GF-D8 (cell line): ENCODE results near the gene ALPP.
"Not testable (repeated sequence)": the region's sequence is repeated elsewhere in the genome, so short reads cannot be mapped to it uniquely, and the experiment has no call there.

Experiments used
- DNase-seq: peaks from one replicate; lab custom pipeline; 2025; lab: John Stamatoyannopoulos, UW

The ALPP gene

GRCh38 chr2:232422051-232422450, 43.5 kb downstream of the ALPP start:
- no peak for DNase-seq

- DNase-seq = not testable (repeated sequence)
Observed at GRCh38 chr2:232422996-232423395, 44.4 kb downstream of the ALPP start.

- DNase-seq = not testable (repeated sequence)
Observed at GRCh38 chr2:232423407-232423806, 44.9 kb downstream of the ALPP start.

GRCh38 chr2:232431705-232432590, 53.4 kb downstream of the ALPP start:
- DNase-seq = no peak
